Thoracic aorta (tissue), 2 donors: ENCODE data around the gene ASXL2. TPM values are rescaled to one million over a fixed set of nuclear protein-coding genes. Genes with fewer than 3 reads are reported as not detected.

Source experiments
- ATAC-seq: fragments of 150-250 bp; one replicate; pipeline ENCODE4 v1.8.0; 2017; ENCODE audit warnings: low read depth; ENCODE audit not compliant: insufficient number of reproducible peaks, low FRiP score
- DNase-seq: peaks from one replicate; pipeline ENCODE4 v3.0.0-alpha.2; 2020; ENCODE audit warnings: low spot score
- H3K27ac ChIP-seq, 2 donors: fragments of 200-600 bp; sonication (generic); 1 replicate in 1 of 2; 2 replicates in 1 of 2; pipeline ENCODE4 v1.5.1; 2016; ENCODE audit warnings: mild to moderate bottlenecking in 2 of 2, moderate library complexity in 2 of 2
- H3K27me3 ChIP-seq: fragments of 200-600 bp; sonication (generic); replicated peaks from 2 replicates; pipeline ENCODE4 v1.6.0; 2016; ENCODE audit warnings: mild to moderate bottlenecking; ENCODE audit not compliant: insufficient read depth
- H3K36me3 ChIP-seq: fragments of 200-600 bp; sonication (generic); one replicate; pipeline ENCODE4 v1.5.1; 2016
- H3K4me1 ChIP-seq, 2 donors: fragments of 200-600 bp; sonication (generic); 1 replicate in 1 of 2; 2 replicates in 1 of 2; pipeline versions ENCODE4 v1.5.1 to v1.6.0; 2016; ENCODE audit warnings: low read depth in 2 of 2, mild to moderate bottlenecking in 1 of 2; ENCODE audit not compliant: control insufficient read depth in 1 of 2
- H3K4me3 ChIP-seq: fragments of 200-600 bp; sonication (generic); 2 replicates; pipeline ENCODE4 v1.5.1; 2016; ENCODE audit warnings: mild to moderate bottlenecking
- H3K9me3 ChIP-seq: fragments of 200-600 bp; sonication (generic); 2 replicates; pipeline ENCODE4 v1.5.1; 2016
- CTCF ChIP-seq: fragments of 200-600 bp; sonication (generic); IDR thresholded peaks from one replicate; pipeline ENCODE4 v1.5.1; 2019; ENCODE audit warnings: antibody characterized with exemption
- total RNA-seq, 2 donors: library from RNA; depleted of rRNA; stranded (reverse); fragments of >200 nt; gene quantifications; one replicate each; pipeline versions ENCODE4 v1.1.0 to v1.2.3, GENCODE V29; 2016

ASXL2 gene
- total RNA-seq, 2 donors from 2014 or later = 14.5 to 15.6 TPM

- ATAC-seq (no peak), DNase-seq (no peak)
- no peaks in the 10 kb centered on the region for H3K27me3 ChIP-seq
- no peak for TF ChIP-seq CTCF
- H3K36me3 ChIP-seq = peaks cover 2% of the 10 kb centered on the region
- H3K9me3 ChIP-seq = no peaks in the 10 kb centered on the region
- no peaks in the 10 kb centered on the region for H3K4me1 ChIP-seq
- no peak overlapping the region for H3K27ac ChIP-seq
- H3K4me3 ChIP-seq = no peak overlapping the region
Measured at GRCh38 chr2:25810428-25810827, 67.9 kb downstream of the ASXL2 start.

GRCh38 chr2:25809646-25810045, 68.6 kb downstream of the ASXL2 start:
- H3K27me3 ChIP-seq = no peaks in the 10 kb centered on the region
- no peak overlapping the region for H3K4me3 ChIP-seq
- H3K36me3 ChIP-seq = peaks cover 2% of the 10 kb centered on the region
- ATAC-seq = no peak
- H3K9me3 ChIP-seq = no peaks in the 10 kb centered on the region
- no peak for DNase-seq
- no peak for TF ChIP-seq CTCF
- no peaks in the 10 kb centered on the region for H3K4me1 ChIP-seq
- H3K27ac ChIP-seq = no peak overlapping the region

GRCh38 chr2:25808006-25808383, 70.3 kb downstream of the ASXL2 start:
- H3K27me3 ChIP-seq = no peaks in the 10 kb centered on the region
- no peak for TF ChIP-seq CTCF
- no peaks in the 10 kb centered on the region for H3K4me1 ChIP-seq
- H3K9me3 ChIP-seq = no peaks in the 10 kb centered on the region
- H3K27ac ChIP-seq = no peak overlapping the region
- no peak for ATAC-seq
- DNase-seq = no peak
- peaks cover 9% of the 10 kb centered on the region for H3K36me3 ChIP-seq
- no peak overlapping the region for H3K4me3 ChIP-seq

- TF ChIP-seq CTCF = no peak
- Histone ChIP-seq H3K27ac (no peak overlapping the region), H3K36me3 (peaks cover 9% of the 10 kb centered on the region), H3K27me3 (no peaks in the 10 kb centered on the region), H3K4me1 (no peaks in the 10 kb centered on the region), H3K9me3 (no peaks in the 10 kb centered on the region), H3K4me3 (no peak overlapping the region)
- DNase-seq (no peak), ATAC-seq (no peak)
Measured at GRCh38 chr2:25806941-25807340, 71.3 kb downstream of the ASXL2 start.

- DNase-seq = no peak
- Histone ChIP-seq H3K27ac (no peak overlapping the region), H3K4me3 (no peak overlapping the region), H3K9me3 (no peaks in the 10 kb centered on the region), H3K36me3 (peaks cover 9% of the 10 kb centered on the region), H3K4me1 (no peaks in the 10 kb centered on the region), H3K27me3 (no peaks in the 10 kb centered on the region)
- ATAC-seq = no peak
- no peak for TF ChIP-seq CTCF
Measured at GRCh38 chr2:25805987-25806386, 72.3 kb downstream of the ASXL2 start.
